Right ventricle myocardium superior (tissue), 1 donor: ENCODE data around the gene PPP4C. TPM values are rescaled to one million over a fixed set of nuclear protein-coding genes. Genes with fewer than 3 reads are reported as not detected.
"Not testable (repeated sequence)": the region's sequence is repeated elsewhere in the genome, so short reads cannot be mapped to it uniquely, and the experiment has no call there.

ENCODE experiments used
- ATAC-seq: fragments of 200-7000 bp; cut with Tn5 transposase; one replicate; pipeline ENCODE4 v1.9.1; 2020; ENCODE audit warnings: mild to moderate bottlenecking; ENCODE audit not compliant: poor library complexity
- DNase-seq: peaks from one replicate; pipeline ENCODE4 v3.0.0-alpha.2; 2020
- intact Hi-C: fragments of 100-400 bp; cut with DNase I; formaldehyde crosslinking; loops from one replicate; pipeline ENCODE4 v1.11.2; 2022
- long read RNA-seq: library from polyadenylated mRNA; unstranded; transcript quantifications from one replicate; pipeline ENCODE4 v2.0.0, GENCODE V29; 2021
- total RNA-seq: library from RNA; stranded (reverse); fragmentation: NEBNext Ultra II Directional; extraction: Animal tissue kit (Norgen Biotek cat#: 25700); gene quantifications from one replicate; pipeline ENCODE4 v1.2.1, GENCODE V29; 2021
- donor health status: DM: no; HTN: yes; CAD: no; lungs with severe emphysema.

The PPP4C gene
- total RNA-seq = 33.2 TPM
- long read RNA-seq, transcript PPP4C-201 (9 exons, 1,407 nt) = major isoform, 68 of 121 reads
- long read RNA-seq, transcript PPP4C-214 (8 exons, 1,301 nt) = minor isoform, 9 of 121 reads
- long read RNA-seq, partial matches to known transcripts = 7 of 121 reads
- long read RNA-seq, other reads (novel, unspliced or antisense) = 33 of 121 reads

GRCh38 chr16:30075503-30076275 lies at the start of gene PPP4C:
TSS of gene PPP4C (plus strand) at chr16:30075994. CDS start at chr16:30076378, 384 bp downstream.
- ATAC-seq = peak; percentile 93
- intact Hi-C loops = no loop called here
- DNase-seq = peak; percentile 96

- no peak for DNase-seq
- intact Hi-C loops = no loop called here
- no peak for ATAC-seq
Measured at GRCh38 chr16:30026449-30026848, 49.3 kb upstream of the PPP4C start.

- intact Hi-C loops = no loop called here
- DNase-seq (no peak), ATAC-seq (no peak)
Measured at GRCh38 chr16:30027588-30028437, 48.0 kb upstream of the PPP4C start.

- intact Hi-C loops = no loop called here
- DNase-seq = no peak
- peak; percentile 58 for ATAC-seq
Measured at GRCh38 chr16:30028438-30029076, 47.2 kb upstream of the PPP4C start.

- intact Hi-C loops = no loop called here
- DNase-seq (no peak), ATAC-seq (no peak)
Measured at GRCh38 chr16:30030011-30030685, 45.6 kb upstream of the PPP4C start.

GRCh38 chr16:30030841-30031413 lies 44.9 kb upstream of the PPP4C start, which contains the start of gene TLCD3B:
TSS of gene TLCD3B (minus strand) at chr16:30031271. CDS start at chr16:30030527, 744 bp downstream.
- intact Hi-C loops = no loop called here
- ATAC-seq (no peak), DNase-seq (no peak)

- ATAC-seq (no peak), DNase-seq (no peak)
- intact Hi-C loops = no loop called here
Measured at GRCh38 chr16:30031477-30031918, 44.3 kb upstream of the PPP4C start.

GRCh38 chr16:30032083-30032819 lies 43.5 kb upstream of the PPP4C start:
- no peak for DNase-seq
- intact Hi-C loops = no loop called here
- ATAC-seq = no peak

GRCh38 chr16:30033270-30033669 lies 42.5 kb upstream of the PPP4C start:
- DNase-seq = no peak
- intact Hi-C loops = no loop called here
- ATAC-seq = no peak

GRCh38 chr16:30040221-30040620 lies 35.6 kb upstream of the PPP4C start:
- ATAC-seq (no peak), DNase-seq (no peak)
- intact Hi-C loops = no loop called here

GRCh38 chr16:30040690-30041089 lies 35.1 kb upstream of the PPP4C start:
- DNase-seq, ATAC-seq, intact Hi-C loops: not testable (repeated sequence)

GRCh38 chr16:30041841-30042240 lies 34.0 kb upstream of the PPP4C start:
- no peak for ATAC-seq
- intact Hi-C loops = no loop called here
- no peak for DNase-seq

- intact Hi-C loops = no loop called here
- ATAC-seq = no peak
- DNase-seq = no peak
Measured at GRCh38 chr16:30046178-30046577, 29.6 kb upstream of the PPP4C start.

- DNase-seq (no peak), ATAC-seq (no peak)
- intact Hi-C loops = no loop called here
Measured at GRCh38 chr16:30046588-30046987, 29.2 kb upstream of the PPP4C start.

- ATAC-seq (no peak), DNase-seq (no peak)
- intact Hi-C loops = no loop called here
Measured at GRCh38 chr16:30049871-30050270, 25.9 kb upstream of the PPP4C start.

GRCh38 chr16:30051518-30051917 lies 24.3 kb upstream of the PPP4C start:
- DNase-seq = no peak
- intact Hi-C loops = no loop called here
- no peak for ATAC-seq

GRCh38 chr16:30052671-30053372 lies 23.0 kb upstream of the PPP4C start:
- intact Hi-C loops = no loop called here
- DNase-seq = peak; percentile 96
- ATAC-seq = peak; percentile 98
